H1 (cell line): ENCODE results near the gene MYOG.

Source experiments
- CTCF ChIP-seq, 3 experiments: IDR thresholded peaks; 1 replicate in 2 of 3; 2 replicates in 1 of 3; pipeline versions ENCODE4 v1.5.1 to v1.6.1; 2011; ENCODE audit warnings: low read length in 3 of 3, mild to moderate bottlenecking in 3 of 3, inconsistent platforms in 2 of 3, low read depth in 1 of 3, moderate library complexity in 1 of 3; ENCODE audit not compliant: insufficient read depth in 1 of 3; ENCODE audit errors: control extremely low read depth in 1 of 3
- HDAC6 ChIP-seq: IDR thresholded peaks from one replicate; pipeline ENCODE4 v1.7.1; 2012; ENCODE audit warnings: low read depth, mild to moderate bottlenecking, inconsistent platforms, low read length, moderate library complexity
- JUND ChIP-seq: IDR thresholded peaks from 2 replicates; pipeline ENCODE4 v1.6.1; 2011; ENCODE audit warnings: mild to moderate bottlenecking, improper control_type of control experiment, low read length
- MAFK ChIP-seq: IDR thresholded peaks from 2 replicates; pipeline ENCODE4 v1.6.1; 2012; ENCODE audit warnings: low read depth, mild to moderate bottlenecking, improper control_type of control experiment, low read length
- POLR2AphosphoS5 ChIP-seq: IDR thresholded peaks from 2 replicates; pipeline ENCODE4 v1.6.1; 2011; ENCODE audit warnings: low read depth, low read length
- SP2 ChIP-seq: IDR thresholded peaks from 2 replicates; pipeline ENCODE4 v1.6.1; 2012; ENCODE audit warnings: mild to moderate bottlenecking, low read length, inconsistent platforms

- no peak for TF ChIP-seq HDAC6
- TF ChIP-seq MAFK: no peak
- no peak for TF ChIP-seq CTCF (IDR thresholded peaks at IDR 0.05; ENCODE audit: control extremely low read depth in 1 of 3, insufficient read depth in 1 of 3, low read depth in 1 of 3, low read length in 3 of 3)
- TF ChIP-seq POLR2AphosphoS5: no peak
- TF ChIP-seq SP2: no peak
- no peak for TF ChIP-seq JUND
Observed at GRCh38 chr1:203101813-203102634, 16.2 kb upstream of the MYOG start.
